Measurements from ENCODE around the gene SEC24B.
"Not testable (repeated sequence)": the region's sequence is repeated elsewhere in the genome, so short reads cannot be mapped to it uniquely, and the experiment has no call there.

SEC24B gene

GRCh38 chr4:109434007-109434971 lies 674 bp downstream of the SEC24B start:
- DNase-seq: peak; percentile 25 to 29

GRCh38 chr4:109435635-109436034 lies 2.0 kb downstream of the SEC24B start:
- DNase-seq: no peak

- DNase-seq: no peak
Observed at GRCh38 chr4:109436504-109436903, 2.9 kb downstream of the SEC24B start.

- DNase-seq: no peak
Observed at GRCh38 chr4:109440948-109441347, 7.3 kb downstream of the SEC24B start.

GRCh38 chr4:109441862-109442458 lies 8.3 kb downstream of the SEC24B start:
- no peak for DNase-seq

GRCh38 chr4:109444182-109444844 lies 10.7 kb downstream of the SEC24B start:
- DNase-seq: no peak

GRCh38 chr4:109447278-109447677 lies 13.7 kb downstream of the SEC24B start:
- no peak for DNase-seq

- no peak for DNase-seq
Observed at GRCh38 chr4:109451544-109452273, 18.1 kb downstream of the SEC24B start.

- not testable (repeated sequence) for DNase-seq
Observed at GRCh38 chr4:109453110-109453509, 19.5 kb downstream of the SEC24B start.

GRCh38 chr4:109462297-109462696 lies 28.7 kb downstream of the SEC24B start:
- DNase-seq: no peak

GRCh38 chr4:109462802-109463201 lies 29.2 kb downstream of the SEC24B start:
- DNase-seq: no peak

GRCh38 chr4:109465069-109465468 lies 31.5 kb downstream of the SEC24B start:
- DNase-seq: no peak

- no peak for DNase-seq
Observed at GRCh38 chr4:109469915-109470314, 36.3 kb downstream of the SEC24B start.

GRCh38 chr4:109472343-109472761 lies 38.7 kb downstream of the SEC24B start:
- DNase-seq: no peak

GRCh38 chr4:109473824-109474223 lies 40.2 kb downstream of the SEC24B start:
- DNase-seq: no peak

- DNase-seq: no peak
Observed at GRCh38 chr4:109486007-109486406, 52.4 kb downstream of the SEC24B start.

GRCh38 chr4:109494563-109494962 lies 60.9 kb downstream of the SEC24B start:
- no peak for DNase-seq

GRCh38 chr4:109495514-109495913 lies 61.9 kb downstream of the SEC24B start:
- no peak for DNase-seq

- no peak for DNase-seq
Observed at GRCh38 chr4:109496875-109497274, 63.3 kb downstream of the SEC24B start.

GRCh38 chr4:109497511-109497910 lies 63.9 kb downstream of the SEC24B start:
- DNase-seq: no peak

GRCh38 chr4:109499513-109499912 lies 65.9 kb downstream of the SEC24B start:
- DNase-seq: no peak

GRCh38 chr4:109506890-109507289 lies 73.3 kb downstream of the SEC24B start:
- no peak for DNase-seq

- no peak for DNase-seq
Observed at GRCh38 chr4:109510687-109511086, 77.1 kb downstream of the SEC24B start.

All from stimulated activated CD4-positive, alpha-beta T cell treated with anti-CD3 and anti-CD28 coated beads, Interleukin-2, amount 100 ng/mL, for 24 hours (primary cell).